Thyroid gland (tissue), 4 donors: ENCODE results near the gene PSKH1. TPM values are rescaled to one million over a fixed set of nuclear protein-coding genes. Genes with fewer than 3 reads are reported as not detected.
"Not testable (repeated sequence)": the region's sequence is repeated elsewhere in the genome, so short reads cannot be mapped to it uniquely, and the experiment has no call there.

ENCODE experiments used
- DNase-seq, 2 donors: peaks; one replicate each; pipeline ENCODE4 v3.0.0-alpha.2; 2019
- H3K27ac ChIP-seq, 3 donors: fragments of 200-600 bp; sonication (generic); 1 replicate in 2 of 3; 2 replicates in 1 of 3; pipeline ENCODE4 v1.5.1; 2016 to 2019; ENCODE audit warnings: mild to moderate bottlenecking in 1 of 3, moderate library complexity in 1 of 3
- H3K27me3 ChIP-seq: fragments of 200-600 bp; sonication (generic); one replicate; pipeline ENCODE4 v1.5.1; 2019
- H3K36me3 ChIP-seq, 2 donors: fragments of 200-600 bp; sonication (generic); one replicate each; pipeline ENCODE4 v1.5.1; 2016 to 2019
- H3K4me1 ChIP-seq, 2 donors: fragments of 200-600 bp; sonication (generic); one replicate each; pipeline ENCODE4 v1.5.1; 2017 to 2019
- H3K4me3 ChIP-seq, 3 donors: fragments of 200-600 bp; sonication (generic); replicated peaks in 1 of 3; 1 replicate in 2 of 3; 2 replicates in 1 of 3; pipeline ENCODE4 v1.5.1; 2016; ENCODE audit warnings: mild to moderate bottlenecking in 1 of 3
- H3K9me3 ChIP-seq: fragments of 200-600 bp; sonication (generic); one replicate; pipeline ENCODE4 v1.5.1; 2017
- CTCF ChIP-seq, 6 experiments: fragments of 200-600 bp in 3 of 6; fragments of 450-650 bp in 3 of 6; sonication (generic) in 3 of 6; IDR thresholded peaks; one replicate each; pipeline ENCODE4 v1.5.1; 2016 to 2019; ENCODE audit warnings: antibody characterized with exemption in 6 of 6, mild to moderate bottlenecking in 2 of 6, inconsistent platforms in 1 of 6, moderate library complexity in 1 of 6
- POLR2A ChIP-seq, 2 donors: fragments of 450-650 bp; IDR thresholded peaks; one replicate each; pipeline ENCODE4 v1.6.1; 2017; ENCODE audit warnings: antibody characterized with exemption in 2 of 2, mild to moderate bottlenecking in 2 of 2, moderate library complexity in 1 of 2
- WGBS, 2 donors: methylation state at CpG; one replicate each; pipeline ENCODE4 v1.1.5; 2017; 5-methylcytosine and 5-hydroxymethylcytosine counted together
- intact Hi-C: fragments of 100-400 bp; cut with DNase I; formaldehyde crosslinking; loops from one replicate; pipeline ENCODE4 v1.15.1; 2023
- total RNA-seq, 4 donors: library from RNA; depleted of rRNA; stranded (reverse); fragments of >200 nt; gene quantifications; one replicate each; pipeline ENCODE4 v1.2.3, GENCODE V29; 2016

The PSKH1 gene
- total RNA-seq, 4 donors from 2014 or later = 20.3 to 35.7 (median 28.8) TPM

GRCh38 chr16:67907397-67908180, 14.5 kb downstream of the PSKH1 start:
- no peak for DNase-seq
- no peak for TF ChIP-seq POLR2A (IDR thresholded peaks at IDR 0.05)
- no peak for TF ChIP-seq CTCF (IDR thresholded peaks at IDR 0.05)
- Histone ChIP-seq H3K4me3 (no peak overlapping the region), H3K9me3 (no peaks in the 10 kb centered on the region), H3K36me3 (peaks cover 8 to 21% of the 10 kb centered on the region in 2 donors), H3K27ac (no peak overlapping the region), H3K27me3 (no peaks in the 10 kb centered on the region), H3K4me1 (no peaks in the 10 kb centered on the region)
- intact Hi-C loops = no loop called here
- WGBS, 2 donors = 92 to 98% methylated on average over 7 to 8 of the region's 11 CpGs

GRCh38 chr16:67909056-67909742, 16.1 kb downstream of the PSKH1 start:
- Histone ChIP-seq H3K27ac (no peak overlapping the region), H3K4me3 (no peak overlapping the region), H3K36me3 (peaks cover 8 to 21% of the 10 kb centered on the region in 2 donors), H3K9me3 (no peaks in the 10 kb centered on the region), H3K27me3 (no peaks in the 10 kb centered on the region), H3K4me1 (no peaks in the 10 kb centered on the region)
- TF ChIP-seq POLR2A (IDR thresholded peaks at IDR 0.05) (no peak), CTCF (IDR thresholded peaks at IDR 0.05) (no peak)
- WGBS, 2 donors = 94 to 96% methylated on average over 29 to 34 of the region's 36 CpGs
- no peak for DNase-seq
- intact Hi-C loops = no loop called here

- Histone ChIP-seq H3K9me3 (no peaks in the 10 kb centered on the region), H3K4me1 (peaks cover 0 to 6% of the 10 kb centered on the region in 2 donors), H3K36me3 (peaks cover 8 to 21% of the 10 kb centered on the region in 2 donors), H3K4me3 (no peak overlapping the region), H3K27me3 (no peaks in the 10 kb centered on the region), H3K27ac (no peak overlapping the region)
- intact Hi-C loops = no loop called here
- 84 to 86% methylated on average over 2 of the region's 2 CpGs for WGBS, 2 donors
- no peak for TF ChIP-seq CTCF (IDR thresholded peaks at IDR 0.05)
- TF ChIP-seq POLR2A (IDR thresholded peaks at IDR 0.05) = no peak
- DNase-seq = no peak
These were observed 17.1 kb downstream of the PSKH1 start for GRCh38 chr16:67910158-67910557.

GRCh38 chr16:67914758-67915495, 21.9 kb downstream of the PSKH1 start:
- DNase-seq = no peak
- TF ChIP-seq POLR2A (IDR thresholded peaks at IDR 0.05) (no peak), CTCF (IDR thresholded peaks at IDR 0.05) (no peak)
- H3K27ac ChIP-seq = peak overlapping the region in 1 of 3 donors; percentile 1
- H3K27me3 ChIP-seq = no peaks in the 10 kb centered on the region
- H3K9me3 ChIP-seq = no peaks in the 10 kb centered on the region
- peaks cover 0 to 8% of the 10 kb centered on the region in 2 donors for H3K36me3 ChIP-seq
- H3K4me3 ChIP-seq = no peak overlapping the region
- intact Hi-C loops = no loop called here
- WGBS, 2 donors = 85 to 86% methylated on average over 7 of the region's 7 CpGs
- H3K4me1 ChIP-seq = peaks cover 28 to 54% of the 10 kb centered on the region in 2 donors

- H3K9me3 ChIP-seq, H3K36me3 ChIP-seq, H3K27me3 ChIP-seq, DNase-seq, intact Hi-C loops, H3K4me3 ChIP-seq: not testable (repeated sequence)
- Histone ChIP-seq H3K27ac (peak overlapping the region in 1 of 3 donors; percentile 72), H3K4me1 (peaks cover 28 to 55% of the 10 kb centered on the region in 2 donors)
- 27 to 46% methylated on average over 2 of the region's 2 CpGs for WGBS, 2 donors
These were observed 22.4 kb downstream of the PSKH1 start for GRCh38 chr16:67915496-67915769.
